ENCODE measurements around the gene CDC42SE2. TPM values are rescaled to one million over a fixed set of nuclear protein-coding genes. Genes with fewer than 3 reads are reported as not detected.

The CDC42SE2 gene
- total RNA-seq, 1 donor from 2014 or later: 24.1 TPM

DNA sequence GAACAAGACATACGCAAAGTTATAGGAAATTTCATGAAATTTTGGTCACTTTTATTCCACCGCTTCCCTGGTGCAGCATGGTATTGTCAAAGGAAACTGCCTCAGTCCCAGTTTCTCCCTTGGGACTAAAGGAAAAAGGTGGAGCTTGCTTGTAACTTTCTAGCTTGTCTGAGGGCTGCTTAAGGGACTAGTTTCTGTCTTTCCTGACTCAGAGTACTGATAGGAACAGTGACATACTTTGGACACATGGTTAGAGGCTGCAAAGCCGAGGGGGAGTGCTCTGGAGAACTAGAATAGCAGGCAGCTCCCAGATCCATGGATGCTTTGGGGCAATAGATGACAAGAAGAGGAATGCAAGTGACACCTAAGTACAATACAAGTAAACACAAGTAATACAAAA, 136.7 kb downstream of the CDC42SE2 start:
- H3K36me3 Mint-ChIP-seq (ENCODE audit: low read depth, unreplicated experiment): peaks cover 20% of the 10 kb centered on the region
- no peaks in the 10 kb centered on the region for H3K27me3 Mint-ChIP-seq (ENCODE audit: low read depth, unreplicated experiment)
- no peak for FAIRE-seq

DNA sequence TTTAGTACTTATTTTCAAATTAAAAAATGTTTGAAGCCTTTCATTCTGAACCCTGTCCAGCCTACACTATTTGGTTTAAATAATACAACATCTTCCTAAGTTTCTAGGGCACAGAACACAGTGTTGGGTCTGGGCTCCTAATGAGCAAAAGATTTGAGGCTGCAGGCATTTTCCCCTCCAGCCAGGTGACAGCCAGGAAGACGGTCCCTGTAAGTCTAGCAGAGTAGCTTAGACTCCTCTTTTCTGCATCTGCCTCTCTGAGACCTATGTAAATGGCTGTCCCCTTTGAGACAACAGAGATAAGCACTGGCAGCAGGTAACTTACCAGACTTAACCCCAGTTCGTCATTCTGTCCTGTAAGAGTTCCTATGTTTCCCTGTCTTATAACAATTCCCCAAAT, 141.8 kb downstream of the CDC42SE2 start:
- H4K20me1 ChIP-seq (ENCODE audit: insufficient read depth, low read length): no peaks in the 10 kb centered on the region
- peaks cover 20% of the 10 kb centered on the region for H3K9me3 Mint-ChIP-seq (ENCODE audit: unreplicated experiment)
- no peak overlapping the region for H3K9ac ChIP-seq (ENCODE audit: low read length)
- H3K9me3 ChIP-seq (ENCODE audit: insufficient read depth, low read depth, low read length): no peaks in the 10 kb centered on the region
- no peak overlapping the region for H3K4me2 ChIP-seq (ENCODE audit: low read length)
- H3K36me3 ChIP-seq (ENCODE audit: insufficient read depth, low read length): peaks cover 6% of the 10 kb centered on the region
- H3K79me2 ChIP-seq (ENCODE audit: insufficient read depth, low read length): no peaks in the 10 kb centered on the region
- DNase-seq (ENCODE audit: low read depth): no peak
- no peak overlapping the region for H3K4me3 ChIP-seq (ENCODE audit: insufficient read depth, low read depth, low read length)
- H3K27ac Mint-ChIP-seq (ENCODE audit: unreplicated experiment): no peak overlapping the region
- no peak for FAIRE-seq
- H3K4me1 Mint-ChIP-seq (ENCODE audit: low read depth, unreplicated experiment): no peaks in the 10 kb centered on the region
- H3K27me3 ChIP-seq (ENCODE audit: insufficient read depth, low read length): no peaks in the 10 kb centered on the region
- no peak overlapping the region for H2AFZ ChIP-seq (ENCODE audit: low read depth, low read length)
- H3K36me3 Mint-ChIP-seq (ENCODE audit: low read depth, unreplicated experiment): peaks cover 27% of the 10 kb centered on the region
- no peak overlapping the region for H3K4me3 Mint-ChIP-seq (ENCODE audit: unreplicated experiment)
- no peak overlapping the region for H3K27ac ChIP-seq (ENCODE audit: low read depth, low read length)
- H3K4me1 ChIP-seq (ENCODE audit: insufficient read depth, low read length): no peaks in the 10 kb centered on the region
- no peaks in the 10 kb centered on the region for H3K27me3 Mint-ChIP-seq (ENCODE audit: low read depth, unreplicated experiment)
- TF ChIP-seq EZH2 (IDR thresholded peaks at IDR 0.05; ENCODE audit: insufficient read depth, low read length): no peak
- TF ChIP-seq, protein P1, sequence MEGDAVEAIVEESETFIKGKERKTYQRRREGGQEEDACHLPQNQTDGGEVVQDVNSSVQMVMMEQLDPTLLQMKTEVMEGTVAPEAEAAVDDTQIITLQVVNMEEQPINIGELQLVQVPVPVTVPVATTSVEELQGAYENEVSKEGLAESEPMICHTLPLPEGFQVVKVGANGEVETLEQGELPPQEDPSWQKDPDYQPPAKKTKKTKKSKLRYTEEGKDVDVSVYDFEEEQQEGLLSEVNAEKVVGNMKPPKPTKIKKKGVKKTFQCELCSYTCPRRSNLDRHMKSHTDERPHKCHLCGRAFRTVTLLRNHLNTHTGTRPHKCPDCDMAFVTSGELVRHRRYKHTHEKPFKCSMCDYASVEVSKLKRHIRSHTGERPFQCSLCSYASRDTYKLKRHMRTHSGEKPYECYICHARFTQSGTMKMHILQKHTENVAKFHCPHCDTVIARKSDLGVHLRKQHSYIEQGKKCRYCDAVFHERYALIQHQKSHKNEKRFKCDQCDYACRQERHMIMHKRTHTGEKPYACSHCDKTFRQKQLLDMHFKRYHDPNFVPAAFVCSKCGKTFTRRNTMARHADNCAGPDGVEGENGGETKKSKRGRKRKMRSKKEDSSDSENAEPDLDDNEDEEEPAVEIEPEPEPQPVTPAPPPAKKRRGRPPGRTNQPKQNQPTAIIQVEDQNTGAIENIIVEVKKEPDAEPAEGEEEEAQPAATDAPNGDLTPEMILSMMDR (IDR thresholded peaks at IDR 0.05; ENCODE audit: insufficient read depth, low read depth, low read length): no peak

More for the DNA sequence above, 136.7 kb downstream of the CDC42SE2 start:
- Mint-ChIP-seq H3K4me1 (ENCODE audit: low read depth, unreplicated experiment) (no peaks in the 10 kb centered on the region), H3K4me3 (ENCODE audit: unreplicated experiment) (no peak overlapping the region), H3K9me3 (ENCODE audit: unreplicated experiment) (peaks cover 18% of the 10 kb centered on the region), H3K27ac (ENCODE audit: unreplicated experiment) (no peak overlapping the region)
- H3K79me2 ChIP-seq (ENCODE audit: insufficient read depth, low read length): no peaks in the 10 kb centered on the region
- no peak overlapping the region for H2AFZ ChIP-seq (ENCODE audit: low read depth, low read length)
- no peaks in the 10 kb centered on the region for H3K4me1 ChIP-seq (ENCODE audit: insufficient read depth, low read length)
- H3K4me3 ChIP-seq (ENCODE audit: insufficient read depth, low read depth, low read length): no peak overlapping the region
- no peaks in the 10 kb centered on the region for H3K9me3 ChIP-seq (ENCODE audit: insufficient read depth, low read depth, low read length)
- TF ChIP-seq, protein P1 (IDR thresholded peaks at IDR 0.05; ENCODE audit: insufficient read depth, low read depth, low read length): no peak
- TF ChIP-seq EZH2 (IDR thresholded peaks at IDR 0.05; ENCODE audit: insufficient read depth, low read length): no peak
- H4K20me1 ChIP-seq (ENCODE audit: insufficient read depth, low read length): no peaks in the 10 kb centered on the region
- H3K4me2 ChIP-seq (ENCODE audit: low read length): no peak overlapping the region
- no peak overlapping the region for H3K9ac ChIP-seq (ENCODE audit: low read length)
- no peak overlapping the region for H3K27ac ChIP-seq (ENCODE audit: low read depth, low read length)
- no peaks in the 10 kb centered on the region for H3K36me3 ChIP-seq (ENCODE audit: insufficient read depth, low read length)
- no peaks in the 10 kb centered on the region for H3K27me3 ChIP-seq (ENCODE audit: insufficient read depth, low read length)
- no peak for DNase-seq (ENCODE audit: low read depth)

DNA sequence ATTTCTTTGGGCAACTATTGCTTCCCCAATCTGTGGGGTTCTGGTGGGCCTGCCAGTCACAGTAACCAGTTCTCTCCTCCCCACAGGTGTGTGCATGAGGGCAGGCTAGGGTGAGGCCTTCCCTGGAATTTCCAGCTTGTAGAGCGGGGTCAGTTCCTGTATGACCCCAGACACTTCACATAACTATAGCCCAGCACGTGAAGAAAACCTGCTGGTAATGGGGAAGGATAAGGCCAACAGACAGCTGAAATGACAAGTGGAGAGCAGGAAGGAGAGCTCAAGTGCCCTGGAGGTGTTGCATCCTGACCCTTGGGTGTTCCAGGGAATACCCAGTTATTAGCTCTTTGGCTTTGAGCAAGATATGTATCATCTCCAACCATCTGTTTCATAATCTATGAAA, 142.2 kb downstream of the CDC42SE2 start:
- FAIRE-seq (no peak), DNase-seq (ENCODE audit: low read depth) (no peak)
- Histone ChIP-seq H3K79me2 (ENCODE audit: insufficient read depth, low read length) (no peaks in the 10 kb centered on the region), H3K9me3 (ENCODE audit: insufficient read depth, low read depth, low read length) (no peaks in the 10 kb centered on the region), H2AFZ (ENCODE audit: low read depth, low read length) (no peak overlapping the region), H3K4me1 (ENCODE audit: insufficient read depth, low read length) (no peaks in the 10 kb centered on the region), H4K20me1 (ENCODE audit: insufficient read depth, low read length) (no peaks in the 10 kb centered on the region), H3K4me3 (ENCODE audit: insufficient read depth, low read depth, low read length) (no peak overlapping the region), H3K27me3 (ENCODE audit: insufficient read depth, low read length) (no peaks in the 10 kb centered on the region), H3K27ac (ENCODE audit: low read depth, low read length) (no peak overlapping the region), H3K4me2 (ENCODE audit: low read length) (no peak overlapping the region), H3K9ac (ENCODE audit: low read length) (no peak overlapping the region), H3K36me3 (ENCODE audit: insufficient read depth, low read length) (peaks cover 6% of the 10 kb centered on the region)
- H3K4me3 Mint-ChIP-seq (ENCODE audit: unreplicated experiment): no peak overlapping the region
- H3K27ac Mint-ChIP-seq (ENCODE audit: unreplicated experiment): no peak overlapping the region
- peaks cover 25% of the 10 kb centered on the region for H3K36me3 Mint-ChIP-seq (ENCODE audit: low read depth, unreplicated experiment)
- no peaks in the 10 kb centered on the region for H3K27me3 Mint-ChIP-seq (ENCODE audit: low read depth, unreplicated experiment)
- H3K9me3 Mint-ChIP-seq (ENCODE audit: unreplicated experiment): peaks cover 17% of the 10 kb centered on the region
- no peaks in the 10 kb centered on the region for H3K4me1 Mint-ChIP-seq (ENCODE audit: low read depth, unreplicated experiment)
- TF ChIP-seq EZH2 (IDR thresholded peaks at IDR 0.05; ENCODE audit: insufficient read depth, low read length): no peak
- TF ChIP-seq, protein P1 (IDR thresholded peaks at IDR 0.05; ENCODE audit: insufficient read depth, low read depth, low read length): no peak
